22Rv1 (cell line): ENCODE data around the gene DHX32.

Experiments used
- ZFX ChIP-seq: fragments of 450-650 bp; IDR thresholded peaks from 2 replicates; pipeline ENCODE4 v1.6.1; 2017; ENCODE audit warnings: antibody characterized with exemption, borderline replicate concordance
- TF ChIP-seq, protein P1 (sequence below): fragments of 450-650 bp; IDR thresholded peaks from 2 replicates; pipeline ENCODE4 v1.5.1; 2017; ENCODE audit warnings: mild to moderate bottlenecking

DNA sequence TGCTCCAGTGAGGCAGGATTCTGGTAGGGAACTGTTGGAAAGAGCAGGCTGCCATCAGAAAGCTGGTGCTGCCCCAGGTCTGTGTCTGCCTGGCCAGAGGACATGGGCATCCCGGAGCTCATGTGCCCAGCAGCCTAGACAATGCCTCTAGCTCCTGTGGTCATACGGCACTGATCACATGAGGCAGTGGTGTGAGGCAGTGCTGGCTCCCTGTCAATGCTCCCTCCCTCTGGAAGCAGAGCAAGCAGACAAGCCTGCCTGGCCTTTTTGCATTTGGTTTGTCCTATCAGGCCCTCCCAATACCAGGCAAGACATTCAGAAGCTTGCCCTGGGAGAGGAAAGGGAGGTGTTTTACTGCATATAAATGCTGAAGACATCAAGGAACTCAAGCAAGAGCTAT, 86.0 kb downstream of the DHX32 start:
- TF ChIP-seq, protein P1, sequence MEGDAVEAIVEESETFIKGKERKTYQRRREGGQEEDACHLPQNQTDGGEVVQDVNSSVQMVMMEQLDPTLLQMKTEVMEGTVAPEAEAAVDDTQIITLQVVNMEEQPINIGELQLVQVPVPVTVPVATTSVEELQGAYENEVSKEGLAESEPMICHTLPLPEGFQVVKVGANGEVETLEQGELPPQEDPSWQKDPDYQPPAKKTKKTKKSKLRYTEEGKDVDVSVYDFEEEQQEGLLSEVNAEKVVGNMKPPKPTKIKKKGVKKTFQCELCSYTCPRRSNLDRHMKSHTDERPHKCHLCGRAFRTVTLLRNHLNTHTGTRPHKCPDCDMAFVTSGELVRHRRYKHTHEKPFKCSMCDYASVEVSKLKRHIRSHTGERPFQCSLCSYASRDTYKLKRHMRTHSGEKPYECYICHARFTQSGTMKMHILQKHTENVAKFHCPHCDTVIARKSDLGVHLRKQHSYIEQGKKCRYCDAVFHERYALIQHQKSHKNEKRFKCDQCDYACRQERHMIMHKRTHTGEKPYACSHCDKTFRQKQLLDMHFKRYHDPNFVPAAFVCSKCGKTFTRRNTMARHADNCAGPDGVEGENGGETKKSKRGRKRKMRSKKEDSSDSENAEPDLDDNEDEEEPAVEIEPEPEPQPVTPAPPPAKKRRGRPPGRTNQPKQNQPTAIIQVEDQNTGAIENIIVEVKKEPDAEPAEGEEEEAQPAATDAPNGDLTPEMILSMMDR: no peak
- TF ChIP-seq ZFX: no peak
